ENCODE data around the gene VTI1B.

- TF ChIP-seq CTCF (IDR thresholded peaks at IDR 0.05) (no peak), POLR2A (IDR thresholded peaks at IDR 0.05) (no peak)
Measured at GRCh38 chr14:67609642-67610310, 64.7 kb downstream of the VTI1B start.
